ELR (cell line): ENCODE measurements around the gene TNS1.

ENCODE experiments used
- DNase-seq: peaks from one replicate; pipeline ENCODE4 v3.0.0-alpha.2; 2015; ENCODE audit warnings: low read depth

Gene TNS1

DNA sequence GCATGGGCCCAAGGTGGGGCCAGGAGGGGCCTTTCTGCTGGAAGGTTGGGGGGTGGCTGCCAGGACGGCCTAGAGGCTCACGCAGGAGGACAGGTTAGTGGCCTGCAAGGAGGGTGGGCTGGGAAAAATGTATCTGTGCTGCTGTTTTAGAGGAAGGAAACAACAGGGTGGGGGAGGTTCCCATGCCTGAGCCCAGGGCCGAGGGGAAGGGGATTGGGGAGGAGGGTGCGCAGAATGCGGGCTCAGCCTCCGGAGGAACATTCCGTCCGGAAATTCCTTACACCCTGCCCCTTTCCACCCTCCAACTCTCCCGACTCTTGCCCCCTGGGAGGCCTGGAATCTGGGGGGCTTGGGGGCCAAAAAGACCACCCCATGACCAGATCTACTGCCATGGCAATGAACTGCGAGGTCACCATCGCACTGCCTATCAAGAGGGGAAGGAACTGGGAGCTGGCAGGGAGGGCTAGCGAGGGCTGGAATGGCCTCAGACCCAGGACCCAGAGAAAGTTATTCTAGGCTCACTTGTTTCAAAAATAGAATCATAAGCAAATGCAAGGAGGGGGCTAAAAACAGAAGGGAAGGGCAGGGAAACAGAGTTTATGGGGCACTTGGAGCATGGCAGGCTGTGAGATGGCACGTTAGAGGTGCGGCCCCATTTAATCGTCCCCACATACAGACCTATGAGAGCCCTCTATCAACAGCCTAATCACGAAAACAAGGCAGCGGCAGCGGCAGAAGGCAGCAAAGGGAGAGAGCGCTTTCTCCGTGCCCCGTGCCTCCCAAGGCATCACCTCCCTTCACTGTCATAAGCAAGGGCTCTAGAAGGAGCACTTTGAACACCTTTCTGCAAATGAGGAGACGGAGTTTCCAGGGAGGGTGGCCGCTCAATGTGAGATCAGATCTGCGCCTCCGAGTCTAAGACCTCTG lies 90.4 kb downstream of the TNS1 start:
- no peak for DNase-seq

DNA sequence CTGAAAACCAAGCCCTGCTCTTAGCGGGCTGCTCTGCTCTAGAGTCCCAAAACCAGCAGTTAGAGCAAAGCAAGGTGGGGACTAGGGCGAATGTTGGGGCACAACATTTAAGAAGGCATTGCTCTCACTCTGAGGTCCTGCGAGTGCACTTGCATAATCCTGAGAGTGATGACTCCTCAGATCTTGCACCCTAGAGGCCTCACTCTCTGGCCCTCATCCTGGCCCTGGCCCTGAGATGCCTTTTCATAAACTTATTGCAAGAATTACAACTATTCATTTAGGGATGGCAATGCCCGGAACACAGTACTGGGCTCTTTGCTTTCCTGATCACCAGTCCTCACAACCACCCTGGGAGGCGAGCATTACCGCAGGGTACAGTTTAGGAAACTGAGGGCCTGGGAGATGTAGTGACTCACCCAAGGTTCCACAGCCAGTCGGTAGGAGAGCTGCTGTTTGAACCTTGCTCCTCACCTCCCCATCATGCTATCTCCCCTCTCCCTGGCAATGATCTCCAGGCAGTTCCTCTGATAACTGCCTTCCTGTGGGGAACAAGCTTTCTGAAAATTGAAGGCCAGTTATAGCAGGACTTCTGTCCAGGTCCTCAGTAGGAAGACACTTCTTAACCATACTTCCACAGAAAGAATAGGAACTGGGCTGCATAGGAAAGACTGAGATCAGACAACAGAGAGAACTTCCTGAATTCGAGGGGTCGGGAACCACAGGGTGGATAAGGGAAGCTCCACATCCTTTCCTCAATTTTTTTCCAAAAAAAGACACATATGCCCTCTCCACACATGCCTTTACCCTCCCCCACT lies 91.3 kb downstream of the TNS1 start:
- no peak for DNase-seq

DNA sequence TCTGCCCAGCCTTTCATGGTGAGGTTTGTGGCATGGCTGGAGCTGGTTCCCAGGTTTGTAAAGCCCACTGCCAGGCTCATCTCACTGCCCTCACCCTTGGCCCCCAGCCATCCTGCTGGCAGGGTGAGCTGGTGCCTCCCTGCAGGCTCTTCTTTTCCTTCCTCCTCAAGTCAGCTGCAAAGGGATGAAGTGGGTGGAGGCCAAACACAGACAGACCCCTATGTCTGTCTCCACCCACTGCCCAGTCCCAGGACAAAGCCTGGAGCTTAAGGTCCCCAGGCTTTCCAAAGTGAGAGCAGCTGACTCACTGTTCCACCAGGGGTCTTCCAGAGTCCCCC lies 92.0 kb downstream of the TNS1 start:
- DNase-seq: no peak

- no peak for DNase-seq
These were observed 93.5 kb downstream of the TNS1 start for GRCh38 chr2:217909156-217909820.

DNA sequence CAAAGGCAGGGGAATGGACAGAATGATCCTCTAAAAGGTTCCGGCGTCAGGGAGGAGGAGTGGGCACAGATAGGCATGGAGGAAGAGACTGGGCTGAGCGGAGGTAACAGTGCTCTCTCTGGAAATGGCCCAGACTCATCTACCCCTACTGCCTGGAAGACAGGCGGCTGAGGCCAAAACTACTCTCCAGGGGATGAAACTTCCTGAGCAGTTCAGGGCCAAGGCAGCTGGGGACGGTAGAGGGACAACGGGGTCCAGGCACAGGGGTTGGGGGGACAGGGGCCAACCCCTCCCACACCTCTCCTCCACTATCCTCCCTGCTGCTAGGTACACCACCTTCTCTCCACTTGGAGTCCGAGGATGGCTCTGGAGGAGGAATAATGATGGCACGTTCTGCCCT lies 94.3 kb downstream of the TNS1 start:
- no peak for DNase-seq

DNA sequence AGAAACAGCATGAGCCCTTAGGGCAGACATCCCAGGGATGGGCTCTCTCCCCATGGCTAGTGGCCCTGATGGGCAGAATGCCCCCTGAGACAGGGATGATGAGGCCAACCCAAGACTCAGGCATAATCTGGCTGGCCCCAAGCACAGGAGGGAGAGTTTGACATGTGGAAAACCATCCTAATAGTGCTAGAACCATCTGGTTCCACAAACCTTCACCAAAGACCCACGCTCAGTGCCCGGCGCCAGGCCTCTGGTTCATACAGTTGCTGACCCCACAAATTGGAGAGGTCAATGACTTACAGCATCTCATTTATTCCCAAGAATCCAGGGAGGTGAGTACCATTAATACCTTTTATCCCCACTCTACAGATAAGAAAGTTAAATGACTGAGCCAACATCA lies 95.5 kb downstream of the TNS1 start:
- no peak for DNase-seq

DNA sequence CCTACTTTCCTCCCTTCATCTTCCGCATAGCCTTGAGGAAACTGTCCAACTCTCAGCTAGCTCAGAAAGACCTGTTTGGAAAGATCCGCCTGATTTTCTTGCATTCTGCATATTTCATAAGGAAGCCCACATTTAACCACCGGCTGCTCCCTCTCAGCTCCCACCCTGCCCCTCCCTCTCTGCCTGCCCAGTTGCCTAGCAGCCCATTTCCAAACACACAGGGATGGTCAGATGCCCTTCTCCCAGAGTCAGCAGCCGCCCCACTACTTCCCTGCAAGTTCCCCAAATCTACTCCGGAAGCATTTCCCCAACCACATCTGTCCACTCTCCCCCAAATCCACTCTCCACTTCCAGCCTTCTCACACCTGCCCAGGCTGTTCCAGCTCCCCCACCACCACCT lies 96.0 kb downstream of the TNS1 start:
- DNase-seq: no peak

DNA sequence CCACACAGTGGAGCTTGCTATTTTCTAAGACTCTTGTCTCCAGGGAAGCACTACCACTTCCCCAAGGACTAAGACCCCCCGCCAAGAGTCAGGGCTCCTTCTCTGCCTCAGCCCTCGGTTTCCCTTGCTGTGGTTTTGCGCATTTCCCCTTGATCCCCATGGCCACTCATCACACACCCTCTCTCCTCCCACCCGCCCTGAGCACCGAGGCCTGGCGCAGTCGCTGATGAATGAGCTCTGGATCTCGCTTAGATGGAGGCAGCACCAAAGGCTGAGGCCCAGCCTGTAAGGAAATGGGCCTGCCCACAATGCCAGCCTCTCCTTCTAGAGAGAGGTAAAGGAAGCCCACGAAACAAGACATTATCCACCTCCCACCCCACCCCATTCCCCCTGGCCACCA lies 96.9 kb downstream of the TNS1 start:
- DNase-seq: no peak

GRCh38 chr2:217905395-217905794 lies 97.4 kb downstream of the TNS1 start:
- DNase-seq: no peak

DNA sequence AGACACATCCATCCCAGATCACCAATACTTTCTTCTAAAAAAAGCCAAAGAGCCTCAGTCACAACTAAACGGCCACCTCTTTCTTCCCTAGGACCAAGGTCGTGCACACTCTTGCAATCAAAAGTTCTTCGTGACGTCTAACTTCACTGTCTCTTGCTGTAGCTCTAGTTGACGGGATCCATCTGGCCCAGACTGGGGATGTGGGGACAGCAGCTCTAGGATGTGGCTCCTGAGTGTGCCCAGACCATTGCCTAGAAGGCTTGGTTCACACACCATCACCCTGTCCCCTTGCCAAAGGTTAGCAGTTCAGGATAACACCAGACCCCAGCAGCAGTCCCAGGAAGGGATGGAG lies 98.2 kb downstream of the TNS1 start:
- DNase-seq: no peak

GRCh38 chr2:217903859-217904613 lies 98.8 kb downstream of the TNS1 start:
- DNase-seq: no peak

GRCh38 chr2:217903142-217903858 lies 99.5 kb downstream of the TNS1 start:
- DNase-seq: no peak

DNA sequence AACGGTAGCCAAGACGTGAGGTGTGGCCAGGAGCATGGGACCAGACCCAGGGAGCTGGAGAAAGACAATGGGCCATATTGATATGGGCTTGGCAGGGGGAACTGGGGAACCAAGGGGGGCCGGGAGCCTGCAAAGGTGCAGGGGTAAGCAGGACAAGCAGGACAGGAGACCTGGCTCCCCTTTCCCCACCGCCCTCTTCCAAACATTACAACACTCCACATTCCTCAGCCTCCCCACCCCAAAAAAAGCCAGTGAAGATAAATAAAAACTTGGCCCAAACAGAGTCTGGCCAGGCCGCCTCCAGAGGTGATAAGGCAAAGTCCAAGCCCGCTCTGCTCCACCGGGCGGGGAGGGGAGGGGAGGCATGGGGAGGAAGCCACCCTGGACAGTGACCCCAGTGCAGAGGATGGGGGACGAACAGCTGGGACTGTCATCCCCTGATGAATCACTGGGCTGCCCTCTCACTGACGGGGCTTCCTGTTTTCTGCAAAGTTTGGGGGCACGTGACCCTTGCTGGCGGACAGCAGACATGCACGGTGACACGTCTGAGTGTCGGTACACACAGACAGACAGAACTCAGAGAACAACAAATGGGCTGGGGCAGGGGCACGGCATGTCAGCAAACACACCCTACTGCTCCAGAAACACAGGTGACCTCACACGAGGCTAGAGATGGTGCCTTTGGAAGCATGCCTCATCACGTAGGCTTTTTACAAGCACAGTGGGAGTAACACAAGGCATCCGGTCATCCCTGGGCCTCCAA lies 100.2 kb downstream of the TNS1 start:
- DNase-seq: peak; percentile 39

GRCh38 chr2:217901835-217902378 lies 100.9 kb downstream of the TNS1 start:
- DNase-seq: peak; percentile 35

DNA sequence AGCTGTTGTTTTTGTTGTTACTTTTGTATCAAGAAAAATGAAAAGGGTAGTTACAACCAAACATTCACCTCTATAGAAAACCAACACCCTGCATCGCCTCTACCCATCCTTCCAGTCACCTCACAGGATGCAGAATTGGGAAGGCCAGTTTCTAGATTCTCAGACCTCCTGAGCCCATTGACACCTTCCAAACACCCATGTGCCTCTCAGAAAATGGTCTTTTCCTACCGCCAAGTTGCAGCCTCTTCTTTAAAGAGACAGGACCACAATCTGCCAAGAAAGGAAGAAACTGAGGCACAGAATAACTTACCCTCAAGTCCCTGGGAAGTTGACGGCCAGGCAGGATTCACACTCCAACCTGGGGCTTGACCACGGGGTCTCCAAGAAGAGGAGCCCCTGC lies 101.4 kb downstream of the TNS1 start:
- no peak for DNase-seq

DNA sequence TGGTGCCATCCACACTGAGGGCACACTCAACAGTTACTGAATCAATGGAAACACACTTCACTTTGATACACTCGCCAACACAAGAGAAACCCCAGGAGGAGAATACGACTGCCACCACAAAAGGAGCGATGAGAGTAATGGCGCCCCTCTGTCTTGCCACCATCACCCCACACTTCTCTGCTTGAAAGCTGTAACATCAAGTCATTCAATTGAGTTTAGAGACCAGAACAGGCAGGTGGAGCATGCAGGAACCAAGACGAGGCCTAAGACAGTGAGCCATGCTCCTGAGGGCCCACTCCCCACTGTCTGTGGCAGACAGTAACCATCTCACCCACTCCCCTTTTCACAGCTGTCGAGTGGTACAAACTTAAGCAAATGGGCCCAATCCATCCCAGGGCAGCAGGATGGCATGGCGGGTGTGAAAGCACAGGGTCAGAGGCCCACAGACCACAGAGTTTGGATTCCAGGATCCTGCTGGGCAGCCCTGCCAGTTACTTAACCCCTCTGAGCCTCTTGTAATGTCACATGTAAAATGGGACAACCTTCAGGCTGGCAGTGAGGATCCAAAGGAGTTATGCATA lies 101.9 kb downstream of the TNS1 start:
- no peak for DNase-seq

GRCh38 chr2:217900010-217900779 lies 102.6 kb downstream of the TNS1 start:
- DNase-seq: no peak

DNA sequence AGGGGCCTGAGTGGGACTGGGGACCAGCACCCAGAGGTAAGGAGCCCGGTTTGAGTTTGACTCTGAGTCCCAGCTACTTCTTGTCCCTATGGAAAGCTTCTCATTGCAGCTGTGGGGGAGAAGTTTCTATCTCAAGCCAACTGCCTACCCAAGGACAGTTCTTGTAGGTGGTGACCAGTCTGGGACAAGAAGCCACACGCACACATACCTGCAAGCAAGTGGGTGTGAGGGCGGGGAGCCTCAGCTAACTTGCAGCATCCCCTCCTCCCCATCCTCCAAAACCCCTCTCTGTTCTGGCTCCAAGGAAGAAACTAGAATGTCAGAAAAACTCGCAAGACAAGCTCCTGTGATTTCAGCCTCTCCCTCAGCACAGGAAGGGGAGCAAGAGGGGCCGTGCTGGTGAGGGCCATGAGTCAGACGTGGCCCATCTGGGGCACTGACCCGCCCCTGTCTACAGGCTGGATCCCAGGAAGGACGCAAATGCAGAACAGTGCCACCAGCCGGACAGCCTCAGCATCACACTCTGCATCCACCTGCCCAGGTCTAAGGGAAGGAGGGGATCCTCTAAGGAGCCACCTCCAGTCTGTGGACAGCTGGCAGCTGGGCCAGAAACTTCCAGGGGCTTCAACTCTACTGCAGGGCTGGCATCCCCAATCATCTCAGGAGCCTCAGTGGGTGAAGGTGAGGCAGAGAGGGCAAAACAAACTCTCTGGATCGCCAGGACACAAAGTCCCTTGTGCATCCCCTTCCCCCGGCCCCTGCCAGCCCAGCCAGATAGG lies 103.4 kb downstream of the TNS1 start:
- DNase-seq: peak; percentile 91
